CD4-positive, alpha-beta memory T cell (primary cell): ENCODE measurements around the gene GNAZ. TPM values are rescaled to one million over a fixed set of nuclear protein-coding genes. Genes with fewer than 3 reads are reported as not detected.

ENCODE experiments used
- CTCF ChIA-PET: fragments of 350-600 bp; sonication (Branson Sonifier 250); formaldehyde crosslinking; loops from one replicate; lab custom pipeline; 2021; ENCODE audit warnings: inconsistent platforms; ENCODE audit not compliant: partially characterized antibody; lab: Charles Lee
- POLR2A ChIA-PET: fragments of 350-600 bp; sonication (Branson Sonifier 250); formaldehyde crosslinking; loops from one replicate; lab custom pipeline; 2021; ENCODE audit not compliant: partially characterized antibody; lab: Charles Lee
- DNase-seq, 5 donors: peaks; one replicate each; pipeline versions ENCODE4 v3.0.0 to v3.0.0-alpha.2; 2020 to 2022; ENCODE audit warnings: mixed read lengths in 1 of 5
- H3K27ac ChIP-seq: one replicate; pipeline ENCODE4 v1.7.0; 2013; ENCODE audit warnings: low read depth, low read length
- H3K27me3 ChIP-seq: 2 replicates; pipeline ENCODE4 v1.7.0; 2013; ENCODE audit warnings: mild to moderate bottlenecking, low read length, moderate library complexity; ENCODE audit not compliant: insufficient read depth
- H3K36me3 ChIP-seq: 2 replicates; pipeline ENCODE4 v1.7.0; 2013; ENCODE audit warnings: mild to moderate bottlenecking, low read length, moderate library complexity; ENCODE audit not compliant: insufficient read depth
- H3K4me1 ChIP-seq: 2 replicates; pipeline ENCODE4 v1.7.0; 2013; ENCODE audit warnings: mild to moderate bottlenecking, low read length, moderate library complexity; ENCODE audit not compliant: insufficient read depth
- H3K4me3 ChIP-seq, 2 donors: one replicate each; pipeline ENCODE4 v1.7.0; 2013; ENCODE audit warnings: low read length in 2 of 2, mild to moderate bottlenecking in 1 of 2
- H3K9me3 ChIP-seq, 2 donors: one replicate each; pipeline ENCODE4 v1.7.0; 2013; ENCODE audit warnings: low read length in 2 of 2, control low read depth in 1 of 2; ENCODE audit not compliant: control insufficient read depth in 1 of 2
- H3K27ac Mint-ChIP-seq, 7 donors: one replicate each; pipeline ENCODE4 v1.8.0; 2020 to 2021; ENCODE audit warnings: mixed read lengths in 7 of 7, mild to moderate bottlenecking in 6 of 7, inconsistent platforms in 3 of 7, moderate library complexity in 3 of 7
- H3K27me3 Mint-ChIP-seq, 2 donors: one replicate each; pipeline ENCODE4 v1.8.0; 2020 to 2021; ENCODE audit warnings: mixed read lengths in 2 of 2
- H3K36me3 Mint-ChIP-seq, 2 donors: one replicate each; pipeline ENCODE4 v1.8.0; 2020 to 2021; ENCODE audit warnings: mixed read lengths in 2 of 2, inconsistent platforms in 1 of 2, mild to moderate bottlenecking in 1 of 2
- H3K4me1 Mint-ChIP-seq, 4 donors: one replicate each; pipeline ENCODE4 v1.8.0; 2020 to 2021; ENCODE audit warnings: mixed read lengths in 4 of 4, mild to moderate bottlenecking in 1 of 4
- H3K4me3 Mint-ChIP-seq, 8 donors: one replicate each; pipeline ENCODE4 v1.8.0; 2020 to 2021; ENCODE audit warnings: mixed read lengths in 8 of 8, mild to moderate bottlenecking in 7 of 8, moderate library complexity in 6 of 8, inconsistent platforms in 3 of 8
- H3K9me3 Mint-ChIP-seq, 8 donors: one replicate each; pipeline ENCODE4 v1.8.0; 2020 to 2021; ENCODE audit warnings: mixed read lengths in 8 of 8, mild to moderate bottlenecking in 5 of 8, inconsistent platforms in 3 of 8, moderate library complexity in 1 of 8
- intact Hi-C: fragments of 100-400 bp; cut with micrococcal nuclease; formaldehyde crosslinking; loops from one replicate; pipeline ENCODE4 v1.15.1; 2023
- polyA plus RNA-seq, 2 donors: library from polyadenylated mRNA; unstranded; fragments of 300-500 nt; fragmentation: Illumina TruSeq; gene quantifications; one replicate each; pipeline ENCODE4 v1.2.3, GENCODE V29; 2021
- total RNA-seq, 2 experiments: library from RNA; stranded (reverse); gene quantifications; one replicate each; pipeline ENCODE4 v1.2.3, GENCODE V29; 2021

GNAZ gene
- total and polyA plus RNA-seq, 4 experiments from 2014 or later: 0.05 to 0.76 (median 0.36) TPM; not detected in 1

DNA sequence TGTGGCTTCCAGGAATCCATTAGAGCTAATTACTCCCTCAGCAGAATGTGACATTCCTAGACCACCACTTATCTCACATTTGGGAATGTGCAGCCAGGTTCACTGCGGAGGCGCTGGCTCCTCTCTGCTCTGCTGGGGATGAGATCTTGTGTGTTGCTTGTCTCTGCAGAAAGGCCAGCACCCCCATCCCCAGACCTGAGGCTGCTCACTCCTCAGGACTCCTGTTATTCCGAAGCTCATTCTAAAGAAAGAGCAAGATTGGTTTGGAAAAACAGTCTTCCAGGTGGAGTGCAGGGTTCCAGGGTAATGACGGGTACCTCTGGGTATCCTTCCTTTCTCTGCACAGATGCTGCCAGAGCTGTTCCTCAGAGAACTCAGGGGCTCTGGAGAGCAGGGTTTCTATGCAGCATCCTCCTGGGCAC, 50.7 kb downstream of the GNAZ start:
- CTCF ChIA-PET: interaction anchor here (1.4 to 6.1 kb wide), 3 partner anchors 161 to 368 kb away, joined by 4 to 42 read pairs (median 10); no protein-coding TSS in a partner anchor
- Histone ChIP-seq H3K9me3 (no peaks in the 10 kb centered on the region), H3K4me1 (peaks cover 16% of the 10 kb centered on the region), H3K4me3 (no peak overlapping the region), H3K27ac (no peak overlapping the region), H3K27me3 (no peaks in the 10 kb centered on the region), H3K36me3 (no peaks in the 10 kb centered on the region)
- POLR2A ChIA-PET: interaction anchor here (3.7 kb wide), 1 partner anchor 21 kb away, joined by 16 read pairs; the partner anchor contains the start of gene RSPH14
- no peak for DNase-seq
- Mint-ChIP-seq H3K4me3 (no peak overlapping the region), H3K36me3 (peaks cover 0 to 4% of the 10 kb centered on the region in 2 donors), H3K27ac (peak overlapping the region in 3 of 7 donors; percentile 71 to 89 (median 89)), H3K4me1 (peaks cover 8 to 24% (median 16%) of the 10 kb centered on the region in 4 donors), H3K27me3 (no peaks in the 10 kb centered on the region), H3K9me3 (peaks cover 0 to 3% (median 0%) of the 10 kb centered on the region in 8 donors)
- intact Hi-C loops: no loop called here

DNA sequence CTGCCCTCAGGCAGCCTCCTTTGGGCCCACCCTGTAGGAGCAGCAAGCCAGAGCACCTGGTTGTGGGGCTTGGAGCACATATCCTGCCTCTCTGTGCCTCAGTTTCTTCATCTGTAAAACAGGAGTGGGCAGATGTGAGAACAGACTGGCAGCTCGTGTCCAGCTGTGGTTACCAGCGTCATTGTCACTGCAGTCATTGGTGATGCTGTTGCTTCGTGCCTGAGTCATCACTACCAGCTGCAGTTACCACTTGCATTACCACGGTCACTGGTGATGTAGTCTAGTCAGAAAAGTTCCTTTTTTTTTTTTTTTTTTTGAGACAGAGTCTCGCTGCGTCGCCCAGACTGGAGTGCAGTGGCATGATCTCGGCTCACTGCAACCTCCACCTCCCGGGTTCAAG, 51.1 kb downstream of the GNAZ start:
- Histone ChIP-seq H3K27ac (no peak overlapping the region), H3K27me3 (no peaks in the 10 kb centered on the region), H3K4me1 (peaks cover 16% of the 10 kb centered on the region), H3K36me3 (no peaks in the 10 kb centered on the region), H3K4me3 (no peak overlapping the region), H3K9me3 (no peaks in the 10 kb centered on the region)
- intact Hi-C loops: no loop called here
- H3K4me1 Mint-ChIP-seq: peaks cover 8 to 24% (median 16%) of the 10 kb centered on the region in 4 donors
- POLR2A ChIA-PET: interaction anchor here (3.7 kb wide), 1 partner anchor 21 kb away, joined by 16 read pairs; the partner anchor contains the start of gene RSPH14
- H3K27ac Mint-ChIP-seq: no peak overlapping the region
- peaks cover 0 to 4% of the 10 kb centered on the region in 2 donors for H3K36me3 Mint-ChIP-seq
- CTCF ChIA-PET: interaction anchor here (1.4 to 6.1 kb wide), 2 partner anchors 162 to 179 kb away, joined by 4 to 42 read pairs; no protein-coding TSS in a partner anchor
- no peak overlapping the region for H3K4me3 Mint-ChIP-seq
- DNase-seq: peak in 1 of 5 donors; percentile 18
- H3K27me3 Mint-ChIP-seq: no peaks in the 10 kb centered on the region
- H3K9me3 Mint-ChIP-seq: peaks cover 0 to 3% (median 0%) of the 10 kb centered on the region in 8 donors

DNA sequence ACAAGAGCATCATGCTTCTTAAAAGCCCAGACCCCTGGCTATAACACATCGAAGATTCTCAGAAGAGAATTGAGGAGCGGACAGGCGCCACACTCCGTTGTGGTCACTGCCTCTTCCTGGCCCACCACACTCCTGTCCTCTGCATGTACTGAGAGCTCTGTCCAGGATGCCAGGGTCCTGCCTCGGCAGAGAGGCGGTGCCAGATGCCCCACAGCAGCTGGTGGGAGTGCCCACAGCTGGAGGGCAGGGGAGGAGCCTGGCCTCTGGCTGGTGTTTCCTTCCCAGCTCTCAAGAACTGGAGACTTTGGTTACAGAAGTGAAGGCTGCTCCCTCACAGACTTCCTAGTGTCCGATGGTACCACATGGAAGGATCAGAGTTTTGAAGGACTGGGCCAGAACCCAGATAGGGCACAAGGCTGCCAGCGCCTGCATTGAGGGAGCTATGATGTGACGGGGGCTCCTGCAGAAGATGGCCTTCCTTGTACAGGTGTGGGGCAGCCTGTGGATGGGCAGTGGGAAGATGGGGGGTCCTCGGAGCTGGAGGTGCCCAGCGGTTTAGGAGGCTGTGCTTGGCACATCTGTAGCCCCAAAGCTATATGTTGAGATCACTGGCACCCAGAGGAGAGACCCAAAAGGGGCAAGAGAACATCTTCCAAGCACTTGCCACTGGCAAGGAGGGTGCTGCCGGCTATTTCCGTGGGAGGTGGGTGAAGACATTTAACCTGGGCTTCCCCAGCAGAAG, 52.1 kb downstream of the GNAZ start:
- H3K36me3 Mint-ChIP-seq: peaks cover 0 to 4% of the 10 kb centered on the region in 2 donors
- ChIA-PET POLR2A (interaction anchor here (3.7 kb wide), 1 partner anchor 20 kb away, joined by 16 read pairs; the partner anchor contains the start of gene RSPH14), CTCF (interaction anchor here (1.7 to 6.1 kb wide), 3 partner anchors 162 to 369 kb away, joined by 4 to 42 read pairs (median 6); no protein-coding TSS in a partner anchor)
- Histone ChIP-seq H3K4me3 (no peak overlapping the region), H3K9me3 (no peaks in the 10 kb centered on the region), H3K4me1 (peaks cover 16% of the 10 kb centered on the region), H3K36me3 (no peaks in the 10 kb centered on the region), H3K27me3 (no peaks in the 10 kb centered on the region), H3K27ac (no peak overlapping the region)
- H3K4me3 Mint-ChIP-seq: no peak overlapping the region
- H3K4me1 Mint-ChIP-seq: peaks cover 8 to 24% (median 16%) of the 10 kb centered on the region in 4 donors
- intact Hi-C loops: no loop called here
- peak overlapping the region in 3 of 7 donors; percentile 12 to 25 (median 24) for H3K27ac Mint-ChIP-seq
- peaks cover 0 to 3% (median 0%) of the 10 kb centered on the region in 8 donors for H3K9me3 Mint-ChIP-seq
- no peak for DNase-seq
- H3K27me3 Mint-ChIP-seq: no peaks in the 10 kb centered on the region

DNA sequence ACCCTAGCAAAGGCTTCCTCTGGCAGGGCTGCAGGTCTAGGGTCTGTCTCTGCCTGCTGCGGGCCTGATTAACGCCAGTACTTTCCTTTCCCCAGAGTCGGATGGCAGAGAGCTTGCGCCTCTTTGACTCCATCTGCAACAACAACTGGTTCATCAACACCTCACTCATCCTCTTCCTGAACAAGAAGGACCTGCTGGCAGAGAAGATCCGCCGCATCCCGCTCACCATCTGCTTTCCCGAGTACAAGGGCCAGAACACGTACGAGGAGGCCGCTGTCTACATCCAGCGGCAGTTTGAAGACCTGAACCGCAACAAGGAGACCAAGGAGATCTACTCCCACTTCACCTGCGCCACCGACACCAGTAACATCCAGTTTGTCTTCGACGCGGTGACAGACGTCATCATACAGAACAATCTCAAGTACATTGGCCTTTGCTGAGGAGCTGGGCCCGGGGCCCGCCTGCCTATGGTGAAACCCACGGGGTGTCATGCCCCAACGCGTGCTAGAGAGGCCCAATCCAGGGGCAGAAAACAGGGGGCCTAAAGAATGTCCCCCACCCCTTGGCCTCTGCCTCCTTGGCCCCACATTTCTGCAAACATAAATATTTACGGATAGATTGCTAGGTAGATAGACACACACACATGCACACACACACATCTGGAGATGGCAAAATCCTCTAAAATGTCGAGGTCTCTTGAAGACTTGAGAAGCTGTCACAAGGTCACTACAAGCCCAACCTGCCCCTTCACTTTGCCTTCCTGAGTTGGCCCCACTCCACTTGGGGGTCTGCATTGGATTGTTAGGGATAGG, 52.9 kb downstream of the GNAZ start:
- Mint-ChIP-seq H3K36me3 (peaks cover 0 to 4% of the 10 kb centered on the region in 2 donors), H3K4me1 (peaks cover 8 to 25% (median 16%) of the 10 kb centered on the region in 4 donors), H3K27ac (peak overlapping the region in 3 of 7 donors; percentile 55 to 72 (median 63)), H3K9me3 (peaks cover 0 to 3% (median 0%) of the 10 kb centered on the region in 8 donors), H3K4me3 (no peak overlapping the region), H3K27me3 (no peaks in the 10 kb centered on the region)
- POLR2A ChIA-PET: no interaction called here
- no peak overlapping the region for H3K27ac ChIP-seq
- no peak overlapping the region for H3K4me3 ChIP-seq
- no peaks in the 10 kb centered on the region for H3K36me3 ChIP-seq
- peaks cover 16% of the 10 kb centered on the region for H3K4me1 ChIP-seq
- H3K27me3 ChIP-seq: no peaks in the 10 kb centered on the region
- no peaks in the 10 kb centered on the region for H3K9me3 ChIP-seq
- CTCF ChIA-PET: interaction anchor here (1.5 to 6.1 kb wide), 5 partner anchors 9 to 370 kb away, joined by 4 to 42 read pairs (median 6); no protein-coding TSS in a partner anchor
- intact Hi-C loops: no loop called here
- peak in 1 of 5 donors; percentile 3 for DNase-seq

DNA sequence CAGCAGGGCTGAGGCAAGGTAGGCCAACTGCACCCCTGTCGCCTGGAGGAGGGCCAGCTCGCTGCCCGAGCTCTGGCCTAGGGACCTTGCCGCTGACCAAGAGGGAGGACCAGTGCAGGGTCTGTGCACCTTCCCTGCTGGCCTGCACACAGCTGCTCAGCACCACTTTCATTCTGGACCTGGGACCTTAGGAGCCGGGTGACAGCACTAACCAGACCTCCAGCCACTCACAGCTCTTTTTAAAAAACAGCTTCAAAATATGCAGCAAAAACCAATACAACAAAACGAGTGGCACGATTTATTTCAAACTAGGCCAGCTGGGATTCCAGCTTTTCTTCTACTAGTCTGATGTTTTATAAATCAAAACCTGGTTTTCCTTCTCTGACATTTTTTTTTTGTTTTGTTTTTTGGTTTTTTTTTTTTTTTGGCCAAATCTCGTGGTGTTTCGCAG, 53.5 kb downstream of the GNAZ start:
- Mint-ChIP-seq H3K9me3 (peaks cover 0 to 3% (median 0%) of the 10 kb centered on the region in 8 donors), H3K27me3 (no peaks in the 10 kb centered on the region), H3K27ac (no peak overlapping the region), H3K4me3 (no peak overlapping the region), H3K36me3 (peaks cover 0 to 4% of the 10 kb centered on the region in 2 donors), H3K4me1 (peaks cover 12 to 26% (median 19%) of the 10 kb centered on the region in 4 donors)
- intact Hi-C loops: no loop called here
- H3K9me3 ChIP-seq: no peaks in the 10 kb centered on the region
- DNase-seq: no peak
- no peak overlapping the region for H3K4me3 ChIP-seq
- ChIA-PET CTCF (interaction anchor here (1.5 to 1.9 kb wide), 3 partner anchors 9 to 166 kb away, joined by 4 to 6 read pairs (median 6); no protein-coding TSS in a partner anchor), POLR2A (no interaction called here)
- H3K27me3 ChIP-seq: no peaks in the 10 kb centered on the region
- peaks cover 15% of the 10 kb centered on the region for H3K4me1 ChIP-seq
- no peak overlapping the region for H3K27ac ChIP-seq
- H3K36me3 ChIP-seq: no peaks in the 10 kb centered on the region

DNA sequence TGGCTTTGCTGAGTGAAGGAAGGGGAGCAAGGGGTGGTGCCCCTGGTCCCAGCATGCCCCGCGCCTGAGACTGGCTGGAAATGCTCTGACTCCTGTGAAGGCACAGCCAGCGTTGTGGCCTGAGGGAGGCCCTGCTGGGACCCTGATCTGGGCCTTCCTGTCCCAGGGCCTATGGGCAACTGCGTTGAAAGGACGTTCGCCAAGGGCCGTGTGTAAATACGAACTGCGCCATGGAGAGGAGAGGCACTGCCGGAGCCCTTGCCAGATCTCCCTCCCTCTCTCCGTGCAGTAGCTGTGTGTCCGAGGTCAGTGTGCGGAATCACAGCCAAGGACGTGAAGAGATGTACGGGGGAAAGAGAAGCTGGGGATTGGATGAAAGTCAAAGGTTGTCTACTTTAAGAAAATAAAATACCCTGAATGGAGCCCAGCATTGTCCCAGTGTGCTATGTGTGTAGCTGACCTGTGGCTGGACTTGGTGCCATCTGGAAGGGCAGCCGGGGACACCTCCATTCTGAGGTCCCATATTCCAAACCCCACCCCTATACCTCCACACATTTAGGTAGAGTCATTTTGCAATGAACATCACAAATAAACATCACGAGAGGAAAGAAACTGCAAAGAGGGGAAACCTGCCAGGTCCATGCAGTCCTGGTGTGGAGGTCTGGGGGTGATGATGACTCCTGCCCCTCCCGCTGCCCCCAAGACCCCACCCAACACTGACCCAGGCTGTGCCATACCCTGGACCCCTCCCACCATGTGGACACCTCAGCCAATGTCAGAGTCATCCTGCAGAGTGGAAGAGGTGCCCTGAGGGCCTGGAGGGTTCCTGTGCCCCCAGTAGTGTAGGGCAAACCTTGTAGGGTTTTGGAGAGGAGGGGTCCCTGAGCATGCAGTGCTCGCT, 54.5 kb downstream of the GNAZ start:
- Mint-ChIP-seq H3K4me3 (no peak overlapping the region), H3K27ac (no peak overlapping the region), H3K9me3 (no peaks in the 10 kb centered on the region), H3K27me3 (no peaks in the 10 kb centered on the region), H3K36me3 (no peaks in the 10 kb centered on the region), H3K4me1 (peaks cover 5 to 16% (median 11%) of the 10 kb centered on the region in 4 donors)
- ChIA-PET POLR2A (no interaction called here), CTCF (interaction anchor here (1.6 to 1.9 kb wide), 2 partner anchors 165 to 168 kb away, joined by 6 read pairs; no protein-coding TSS in a partner anchor)
- no peaks in the 10 kb centered on the region for H3K9me3 ChIP-seq
- peaks cover 5% of the 10 kb centered on the region for H3K4me1 ChIP-seq
- H3K27ac ChIP-seq: no peak overlapping the region
- H3K4me3 ChIP-seq: no peak overlapping the region
- no peaks in the 10 kb centered on the region for H3K27me3 ChIP-seq
- intact Hi-C loops: no loop called here
- no peak for DNase-seq
- H3K36me3 ChIP-seq: no peaks in the 10 kb centered on the region
